GM12878 (cell line): Measurements from ENCODE around the gene ASPG.

Source experiments
- CEBPZ ChIP-seq: fragments of 150-350 bp; IDR thresholded peaks from 2 replicates; pipeline ENCODE4 v1.6.1; 2016; ENCODE audit warnings: low read depth, low read length
- EGR1 ChIP-seq, 2 experiments: IDR thresholded peaks; 1 replicate in 1 of 2; 2 replicates in 1 of 2; pipeline ENCODE4 v1.6.1; 2011 to 2012; ENCODE audit warnings: low read depth in 2 of 2, low read length in 2 of 2, borderline replicate concordance in 1 of 2, mild to moderate bottlenecking in 1 of 2, moderate library complexity in 1 of 2
- MTA2 ChIP-seq: fragments of 450-650 bp; IDR thresholded peaks from 2 replicates; pipeline ENCODE4 v1.6.1; 2016; ENCODE audit warnings: low read depth, mild to moderate bottlenecking, moderate library complexity
- NFXL1 ChIP-seq: fragments of 450-650 bp; IDR thresholded peaks from 2 replicates; pipeline ENCODE4 v1.6.1; 2017; ENCODE audit warnings: antibody characterized with exemption, mild to moderate bottlenecking, borderline replicate concordance
- NKRF ChIP-seq: fragments of 450-650 bp; conservative IDR thresholded peaks from 2 replicates; pipeline ENCODE4 v1.6.1; 2017; ENCODE audit warnings: mild to moderate bottlenecking, moderate library complexity
- PKNOX1 ChIP-seq: fragments of 450-650 bp; IDR thresholded peaks from 2 replicates; pipeline ENCODE4 v1.6.1; 2016; ENCODE audit warnings: mild to moderate bottlenecking
- YY1 ChIP-seq: IDR thresholded peaks from 2 replicates; pipeline ENCODE4 v1.6.1; 2011; ENCODE audit warnings: low read depth, mild to moderate bottlenecking, low read length
- ZNF274 ChIP-seq: IDR thresholded peaks from one replicate; pipeline ENCODE4 v1.8.0; 2011; ENCODE audit not compliant: insufficient read length, insufficient read depth

- TF ChIP-seq CEBPZ, result no peak
- TF ChIP-seq MTA2, result no peak
- TF ChIP-seq NKRF, result no peak
- no peak for TF ChIP-seq YY1
- TF ChIP-seq ZNF274, result no peak
- no peak for TF ChIP-seq EGR1 (IDR thresholded peaks at IDR 0.05; ENCODE audit: borderline replicate concordance in 1 of 2, low read depth in 2 of 2, low read length in 2 of 2)
- TF ChIP-seq PKNOX1, result no peak
- TF ChIP-seq NFXL1, result no peak
Observed at GRCh38 chr14:104162495-104162894, 77.0 kb downstream of the ASPG start.
